RKO (cell line): Measurements from ENCODE around the gene TCP11L2.
"Not testable (repeated sequence)": the region's sequence is repeated elsewhere in the genome, so short reads cannot be mapped to it uniquely, and the experiment has no call there.

Source experiments
- DNase-seq: peaks from one replicate; pipeline ENCODE4 v3.0.0-alpha.2; 2016; ENCODE audit warnings: low spot score

The TCP11L2 gene

GRCh38 chr12:106284358-106285105 is 18.0 kb upstream of the TCP11L2 start:
- DNase-seq = no peak

- DNase-seq = no peak
These were observed 16.6 kb upstream of the TCP11L2 start for GRCh38 chr12:106285982-106286381.

GRCh38 chr12:106286576-106287162 is 15.9 kb upstream of the TCP11L2 start:
- not testable (repeated sequence) for DNase-seq

GRCh38 chr12:106287364-106287763 is 15.2 kb upstream of the TCP11L2 start:
- no peak for DNase-seq

- no peak for DNase-seq
These were observed 14.4 kb upstream of the TCP11L2 start for GRCh38 chr12:106288101-106288493.

- peak; percentile 95 for DNase-seq
These were observed 13.9 kb upstream of the TCP11L2 start for GRCh38 chr12:106288494-106289195.

GRCh38 chr12:106289196-106289681 is 13.3 kb upstream of the TCP11L2 start:
- no peak for DNase-seq

- DNase-seq = no peak
These were observed 11.9 kb upstream of the TCP11L2 start for GRCh38 chr12:106290666-106291065.

GRCh38 chr12:106291342-106291741 is 11.2 kb upstream of the TCP11L2 start:
- DNase-seq = no peak

GRCh38 chr12:106292339-106292738 is 10.2 kb upstream of the TCP11L2 start:
- DNase-seq = no peak

GRCh38 chr12:106296179-106296877 is 6.2 kb upstream of the TCP11L2 start:
- peak; percentile 87 for DNase-seq

- DNase-seq = no peak
These were observed 5.5 kb upstream of the TCP11L2 start for GRCh38 chr12:106297075-106297474.

- no peak for DNase-seq
These were observed 4.9 kb upstream of the TCP11L2 start for GRCh38 chr12:106297681-106298080.

- no peak for DNase-seq
These were observed 3.2 kb upstream of the TCP11L2 start for GRCh38 chr12:106299202-106299774.

- DNase-seq = peak; percentile 43
These were observed 1.8 kb upstream of the TCP11L2 start for GRCh38 chr12:106300761-106301160.

GRCh38 chr12:106301241-106301610 is 1.3 kb upstream of the TCP11L2 start:
- DNase-seq = no peak

- DNase-seq = peak; percentile 39
These were observed 767 bp upstream of the TCP11L2 start for GRCh38 chr12:106301611-106302321.

GRCh38 chr12:106303202-106303820 is 778 bp downstream of the TCP11L2 start:
- DNase-seq = peak; percentile 61

- no peak for DNase-seq
These were observed 1.5 kb downstream of the TCP11L2 start for GRCh38 chr12:106304001-106304421.

- DNase-seq = no peak
These were observed 2.3 kb downstream of the TCP11L2 start for GRCh38 chr12:106304797-106305196.

GRCh38 chr12:106305376-106305775 is 2.8 kb downstream of the TCP11L2 start:
- DNase-seq = peak; percentile 33
